Suprapubic skin (tissue), 4 donors: ENCODE results near the gene ARHGAP23. TPM values are rescaled to one million over a fixed set of nuclear protein-coding genes. Genes with fewer than 3 reads are reported as not detected.

Experiments
- DNase-seq, 2 donors: peaks; one replicate each; pipeline ENCODE4 v3.0.0-alpha.2; 2019; ENCODE audit warnings: low spot score in 2 of 2
- H3K27ac ChIP-seq: fragments of 200-600 bp; sonication (generic); one replicate; pipeline ENCODE4 v1.5.1; 2019
- H3K27me3 ChIP-seq: fragments of 200-600 bp; sonication (generic); one replicate; pipeline ENCODE4 v1.5.1; 2019
- H3K36me3 ChIP-seq: fragments of 200-600 bp; sonication (generic); one replicate; pipeline ENCODE4 v1.5.1; 2019
- H3K4me1 ChIP-seq: fragments of 200-600 bp; sonication (generic); one replicate; pipeline ENCODE4 v1.5.1; 2019
- H3K4me3 ChIP-seq: fragments of 200-600 bp; sonication (generic); one replicate; pipeline ENCODE4 v1.5.1; 2019; ENCODE audit warnings: mild to moderate bottlenecking
- H3K9me3 ChIP-seq: fragments of 200-600 bp; sonication (generic); one replicate; pipeline ENCODE4 v1.5.1; 2019
- EP300 ChIP-seq: sonication (generic); formaldehyde crosslinking; IDR thresholded peaks from one replicate; pipeline ENCODE4 v1.6.1; 2017; ENCODE audit warnings: antibody characterized with exemption
- POLR2A ChIP-seq, 2 donors: fragments of 450-650 bp; IDR thresholded peaks; one replicate each; pipeline ENCODE4 v1.6.1; 2017; ENCODE audit warnings: antibody characterized with exemption in 2 of 2, mild to moderate bottlenecking in 2 of 2, moderate library complexity in 2 of 2
- POLR2AphosphoS5 ChIP-seq, 3 donors: sonication (generic); formaldehyde crosslinking; IDR thresholded peaks; one replicate each; pipeline ENCODE4 v1.6.1; 2017; ENCODE audit warnings: antibody characterized with exemption in 3 of 3
- WGBS: methylation state at CpG from one replicate; pipeline ENCODE4 v1.1.5; 2018; 5-methylcytosine and 5-hydroxymethylcytosine counted together
- total RNA-seq, 4 donors: library from RNA; depleted of rRNA; stranded (reverse); fragments of >200 nt; gene quantifications; one replicate each; pipeline ENCODE4 v1.1.0, GENCODE V29; 2016
- TF ChIP-seq, protein P1 (sequence below), 2 donors: fragments of 200-600 bp in 1 of 2; fragments of 450-650 bp in 1 of 2; sonication (generic) in 1 of 2; IDR thresholded peaks; one replicate each; pipeline ENCODE4 v1.5.1; 2016 to 2019; ENCODE audit warnings: antibody characterized with exemption in 2 of 2, mild to moderate bottlenecking in 1 of 2, moderate library complexity in 1 of 2

ARHGAP23 gene
- total RNA-seq, 4 donors from 2014 or later, result 94.8 to 149 (median 121) TPM

DNA sequence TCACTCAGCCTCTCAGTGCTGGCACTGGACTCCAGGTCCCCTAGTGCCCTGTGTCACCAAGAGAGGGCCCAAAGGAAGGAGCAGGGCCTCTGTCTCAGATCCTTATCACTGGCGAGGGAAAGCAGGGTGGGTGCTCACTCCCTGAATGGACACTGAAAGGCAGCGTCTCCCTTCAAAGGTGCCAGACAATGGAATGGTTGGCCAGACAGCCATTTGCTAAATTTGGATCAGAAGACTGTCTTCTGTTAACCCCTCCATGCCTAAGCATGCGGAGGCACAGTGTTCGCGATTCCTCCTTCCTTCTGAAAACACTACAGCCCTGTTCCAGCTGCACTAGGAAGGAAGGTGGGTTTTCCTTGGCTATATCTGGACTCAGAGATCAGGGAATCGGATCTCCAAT, 129.1 kb downstream of the ARHGAP23 start:
- H3K4me1 ChIP-seq, result peaks cover 48% of the 10 kb centered on the region
- H3K27ac ChIP-seq, result peak overlapping the region; percentile 43
- 75% methylated on average over 6 of the region's 6 CpGs for WGBS
- peak in 1 of 2 donors; percentile 54 for DNase-seq
- no peaks in the 10 kb centered on the region for H3K9me3 ChIP-seq
- TF ChIP-seq EP300, result no peak
- TF ChIP-seq POLR2A (IDR thresholded peaks at IDR 0.05), result no peak
- TF ChIP-seq POLR2AphosphoS5 (IDR thresholded peaks at IDR 0.05), result no peak
- TF ChIP-seq, protein P1, sequence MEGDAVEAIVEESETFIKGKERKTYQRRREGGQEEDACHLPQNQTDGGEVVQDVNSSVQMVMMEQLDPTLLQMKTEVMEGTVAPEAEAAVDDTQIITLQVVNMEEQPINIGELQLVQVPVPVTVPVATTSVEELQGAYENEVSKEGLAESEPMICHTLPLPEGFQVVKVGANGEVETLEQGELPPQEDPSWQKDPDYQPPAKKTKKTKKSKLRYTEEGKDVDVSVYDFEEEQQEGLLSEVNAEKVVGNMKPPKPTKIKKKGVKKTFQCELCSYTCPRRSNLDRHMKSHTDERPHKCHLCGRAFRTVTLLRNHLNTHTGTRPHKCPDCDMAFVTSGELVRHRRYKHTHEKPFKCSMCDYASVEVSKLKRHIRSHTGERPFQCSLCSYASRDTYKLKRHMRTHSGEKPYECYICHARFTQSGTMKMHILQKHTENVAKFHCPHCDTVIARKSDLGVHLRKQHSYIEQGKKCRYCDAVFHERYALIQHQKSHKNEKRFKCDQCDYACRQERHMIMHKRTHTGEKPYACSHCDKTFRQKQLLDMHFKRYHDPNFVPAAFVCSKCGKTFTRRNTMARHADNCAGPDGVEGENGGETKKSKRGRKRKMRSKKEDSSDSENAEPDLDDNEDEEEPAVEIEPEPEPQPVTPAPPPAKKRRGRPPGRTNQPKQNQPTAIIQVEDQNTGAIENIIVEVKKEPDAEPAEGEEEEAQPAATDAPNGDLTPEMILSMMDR (IDR thresholded peaks at IDR 0.05), result no peak
- H3K4me3 ChIP-seq, result peak overlapping the region; percentile 56
- H3K36me3 ChIP-seq, result no peaks in the 10 kb centered on the region
- peaks cover 24% of the 10 kb centered on the region for H3K27me3 ChIP-seq

DNA sequence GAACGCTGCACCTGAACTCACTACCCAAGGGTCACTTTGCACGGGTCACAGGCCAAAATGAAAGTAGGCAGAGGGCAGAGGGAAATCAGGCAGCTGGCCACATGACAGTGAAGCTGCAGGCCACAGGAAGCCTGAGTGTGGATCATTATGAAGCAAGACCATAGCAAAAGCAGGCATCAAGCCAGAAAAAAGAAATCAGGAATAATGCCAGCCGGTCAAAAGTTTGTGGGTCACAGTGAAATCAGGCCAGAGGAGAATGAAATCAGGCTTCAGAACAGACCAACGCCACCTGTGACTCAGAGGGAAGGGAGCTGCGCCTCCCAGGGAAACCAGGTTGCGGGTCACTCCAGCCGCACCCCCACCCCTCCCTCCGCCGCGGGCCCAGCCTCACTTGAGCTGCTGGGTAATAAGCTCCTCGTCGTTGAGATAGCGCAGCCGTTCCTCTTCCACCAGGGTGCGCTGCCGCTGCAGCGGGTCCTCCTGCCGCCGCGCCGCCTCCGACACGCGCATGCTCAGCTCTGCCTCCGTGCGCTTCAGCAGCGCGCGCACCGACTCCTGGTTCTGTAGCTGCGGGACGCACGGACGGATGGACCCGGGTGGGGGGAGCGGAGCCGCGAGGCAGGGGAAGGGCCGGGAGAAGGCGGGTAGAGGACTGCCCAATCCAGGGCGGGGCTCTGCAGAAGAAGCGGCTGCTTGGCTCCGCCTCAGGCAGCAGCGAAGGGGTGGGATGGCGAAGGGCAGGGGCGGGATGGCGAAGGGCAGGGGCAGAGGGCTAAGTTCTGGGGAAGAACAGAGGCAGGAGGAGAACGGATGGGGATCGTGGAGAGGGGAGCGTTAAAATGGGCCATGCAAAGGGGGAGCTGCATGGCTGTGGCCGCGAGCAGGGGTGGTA, 129.8 kb downstream of the ARHGAP23 start:
- H3K27ac ChIP-seq, result peak overlapping the region; percentile 43
- peak overlapping the region; percentile 56 for H3K4me3 ChIP-seq
- H3K4me1 ChIP-seq, result peaks cover 49% of the 10 kb centered on the region
- TF ChIP-seq, protein P1 (IDR thresholded peaks at IDR 0.05), result peak; percentile 92 to 98
- no peak for TF ChIP-seq POLR2A (IDR thresholded peaks at IDR 0.05)
- no peak for TF ChIP-seq POLR2AphosphoS5 (IDR thresholded peaks at IDR 0.05)
- 4% methylated on average over 44 of the region's 52 CpGs for WGBS
- peaks cover 31% of the 10 kb centered on the region for H3K27me3 ChIP-seq
- no peaks in the 10 kb centered on the region for H3K36me3 ChIP-seq
- DNase-seq, result peak; percentile 95
- no peaks in the 10 kb centered on the region for H3K9me3 ChIP-seq

DNA sequence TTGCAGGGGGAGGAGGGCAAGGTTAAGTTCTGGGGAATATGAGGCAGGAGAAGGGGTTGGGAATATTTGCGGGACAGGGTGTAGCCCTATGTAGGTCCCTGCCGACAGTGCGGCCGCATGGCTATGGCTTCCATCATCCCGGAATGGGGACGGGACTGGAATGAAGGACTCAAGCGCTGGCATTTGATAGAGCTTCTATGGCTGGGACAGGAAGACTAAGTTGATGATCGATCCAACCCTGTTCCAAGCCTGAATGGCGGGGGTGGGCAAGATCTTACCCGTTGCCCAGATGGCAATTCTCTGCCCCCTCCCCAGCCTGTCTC, 130.4 kb downstream of the ARHGAP23 start:
- Histone ChIP-seq H3K4me1 (peaks cover 55% of the 10 kb centered on the region), H3K4me3 (peak overlapping the region; percentile 56), H3K27me3 (peaks cover 37% of the 10 kb centered on the region), H3K27ac (peak overlapping the region; percentile 14), H3K9me3 (no peaks in the 10 kb centered on the region), H3K36me3 (no peaks in the 10 kb centered on the region)
- DNase-seq, result no peak
- no peak for TF ChIP-seq POLR2AphosphoS5 (IDR thresholded peaks at IDR 0.05)
- TF ChIP-seq EP300, result no peak
- TF ChIP-seq, protein P1 (IDR thresholded peaks at IDR 0.05), result no peak
- no peak for TF ChIP-seq POLR2A (IDR thresholded peaks at IDR 0.05)
- WGBS, result 9% methylated on average over 10 of the region's 10 CpGs

DNA sequence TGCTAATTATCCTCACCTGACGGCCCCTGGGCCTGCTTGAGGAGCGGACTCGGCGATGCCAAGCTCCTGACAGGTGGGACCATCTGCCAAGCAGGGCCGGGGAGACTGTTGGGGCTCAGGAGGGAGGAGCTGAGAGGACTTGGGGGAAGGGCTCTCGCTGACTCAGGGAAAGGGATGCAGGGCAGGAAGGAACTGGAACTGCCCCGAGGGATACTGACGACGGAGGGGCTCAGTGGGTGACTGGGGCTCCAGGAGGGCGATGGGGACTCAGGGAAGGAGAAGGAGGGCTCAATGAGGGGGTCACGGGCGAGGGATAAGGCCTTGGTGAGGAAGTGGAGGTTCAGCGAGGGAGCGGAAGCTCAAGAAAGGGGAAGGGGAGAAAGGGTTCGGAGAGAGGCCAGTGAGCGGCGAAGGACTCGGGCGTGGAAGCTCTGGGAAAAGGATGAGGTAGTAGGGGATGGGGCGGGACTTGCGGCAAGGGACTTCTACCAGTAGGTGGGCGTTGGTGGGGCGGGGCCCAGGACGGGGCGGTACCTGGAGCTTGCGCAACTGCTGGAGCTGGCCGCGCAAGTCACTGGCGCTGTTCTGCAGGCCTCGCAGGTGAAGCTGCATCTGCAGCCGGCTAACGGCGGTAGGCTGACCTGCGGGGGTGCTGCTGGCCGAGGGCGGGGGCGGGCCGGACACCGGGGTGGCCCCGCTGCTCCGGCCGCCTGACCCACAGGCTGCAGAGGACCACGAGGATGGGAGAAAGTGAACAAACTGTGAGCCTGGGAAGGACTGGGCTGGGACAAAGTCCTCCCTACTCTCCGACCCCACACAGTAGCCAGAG, 131.0 kb downstream of the ARHGAP23 start:
- Histone ChIP-seq H3K36me3 (no peaks in the 10 kb centered on the region), H3K27me3 (peaks cover 43% of the 10 kb centered on the region), H3K4me1 (peaks cover 56% of the 10 kb centered on the region), H3K27ac (peak overlapping the region; percentile 14), H3K9me3 (no peaks in the 10 kb centered on the region), H3K4me3 (peak overlapping the region; percentile 56)
- WGBS, result 24% methylated on average over 32 of the region's 44 CpGs
- no peak for TF ChIP-seq POLR2AphosphoS5 (IDR thresholded peaks at IDR 0.05)
- DNase-seq, result peak; percentile 90

DNA sequence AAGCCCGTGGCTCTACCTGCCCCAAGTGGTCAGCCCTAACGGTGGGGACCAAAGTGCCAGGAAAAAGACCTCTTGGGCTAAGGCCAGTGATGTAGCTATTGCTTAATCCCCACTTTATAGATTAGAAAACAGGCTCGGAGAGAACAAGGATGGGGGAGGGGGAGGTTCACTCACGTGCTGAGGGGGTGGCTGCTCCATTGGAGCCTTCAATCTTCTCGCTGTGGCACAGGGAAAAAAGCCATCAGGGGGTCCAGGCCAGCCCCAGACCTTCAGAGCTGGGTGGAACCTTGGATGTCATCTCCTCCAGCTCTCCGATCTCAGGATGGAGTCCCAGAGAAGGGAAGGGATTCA, 131.6 kb downstream of the ARHGAP23 start:
- no peaks in the 10 kb centered on the region for H3K36me3 ChIP-seq
- peaks cover 52% of the 10 kb centered on the region for H3K4me1 ChIP-seq
- H3K9me3 ChIP-seq, result no peaks in the 10 kb centered on the region
- H3K27me3 ChIP-seq, result peaks cover 49% of the 10 kb centered on the region
- DNase-seq, result no peak
- peak overlapping the region; percentile 56 for H3K4me3 ChIP-seq
- TF ChIP-seq EP300, result no peak
- no peak for TF ChIP-seq POLR2A (IDR thresholded peaks at IDR 0.05)
- no peak for TF ChIP-seq POLR2AphosphoS5 (IDR thresholded peaks at IDR 0.05)
- TF ChIP-seq, protein P1 (IDR thresholded peaks at IDR 0.05), result no peak
- H3K27ac ChIP-seq, result no peak overlapping the region
- WGBS, result 37% methylated on average over 4 of the region's 6 CpGs
